GM12801 (cell line): Measurements from ENCODE around the gene ADIG.

ENCODE experiments used
- CTCF ChIP-seq: IDR thresholded peaks from one replicate; pipeline ENCODE4 v1.5.1; 2011; ENCODE audit warnings: control low read depth; ENCODE audit not compliant: insufficient read length; ENCODE audit errors: extremely low read depth

ADIG gene

GRCh38 chr20:38623061-38623460, 42.1 kb downstream of the ADIG start:
- no peak for TF ChIP-seq CTCF

GRCh38 chr20:38624084-38624483, 43.1 kb downstream of the ADIG start:
- TF ChIP-seq CTCF, result no peak

- TF ChIP-seq CTCF, result no peak
These were observed 44.9 kb downstream of the ADIG start for GRCh38 chr20:38625896-38626295.

GRCh38 chr20:38626921-38627659, 46.1 kb downstream of the ADIG start:
- TF ChIP-seq CTCF, result no peak

- TF ChIP-seq CTCF, result no peak
These were observed 47.8 kb downstream of the ADIG start for GRCh38 chr20:38628580-38629470.

GRCh38 chr20:38629979-38630378, 49.0 kb downstream of the ADIG start:
- TF ChIP-seq CTCF, result no peak

- TF ChIP-seq CTCF, result no peak
These were observed 49.7 kb downstream of the ADIG start for GRCh38 chr20:38630727-38631126.
